GM21576 (cell line): ENCODE results near the gene RAB4A.
"Not testable (repeated sequence)": the region's sequence is repeated elsewhere in the genome, so short reads cannot be mapped to it uniquely, and the experiment has no call there.

Experiments
- ATAC-seq: cut with Tn5 transposase; IDR thresholded peaks from one replicate; pipeline ENCODE4 v1.9.1; 2021; ENCODE audit warnings: mild to moderate bottlenecking, moderate library complexity; ENCODE audit not compliant: unreplicated experiment

Gene RAB4A

DNA sequence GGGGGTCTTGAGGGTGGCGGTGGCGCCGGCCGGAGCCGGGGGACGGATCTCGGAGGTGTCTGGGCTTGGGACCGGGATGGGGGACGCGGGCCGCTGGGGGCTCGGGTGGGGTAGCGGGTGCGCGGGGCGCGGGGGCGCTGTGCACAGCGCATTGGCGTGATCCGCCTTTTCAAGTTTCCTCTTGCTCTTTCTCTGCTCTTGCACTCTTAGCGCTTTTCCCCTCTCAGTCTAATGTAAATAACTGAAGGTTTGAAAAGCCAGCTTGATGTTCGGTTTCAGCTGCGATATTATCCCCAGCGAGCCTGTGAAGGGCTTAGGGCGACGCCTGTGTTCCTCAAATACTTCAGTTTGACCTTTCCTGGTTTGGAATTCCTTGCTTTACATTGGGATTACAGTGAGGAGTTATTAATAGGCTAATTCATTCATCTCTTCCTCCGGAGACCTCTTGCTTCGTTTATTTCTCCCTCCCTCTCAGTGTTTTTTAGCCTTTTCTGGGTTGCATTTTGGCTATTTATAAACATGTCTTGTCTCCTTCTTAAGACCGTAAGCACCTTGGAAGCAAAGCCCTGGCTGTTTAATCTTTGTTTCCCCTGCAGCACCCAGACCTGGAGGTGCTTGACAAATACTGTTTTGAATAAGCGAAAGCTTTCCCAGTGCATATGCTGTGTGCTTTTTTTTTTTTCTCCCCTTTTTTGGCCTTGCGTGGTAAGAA is 693 bp downstream of the RAB4A start:
- ATAC-seq, result peak; percentile 44

DNA sequence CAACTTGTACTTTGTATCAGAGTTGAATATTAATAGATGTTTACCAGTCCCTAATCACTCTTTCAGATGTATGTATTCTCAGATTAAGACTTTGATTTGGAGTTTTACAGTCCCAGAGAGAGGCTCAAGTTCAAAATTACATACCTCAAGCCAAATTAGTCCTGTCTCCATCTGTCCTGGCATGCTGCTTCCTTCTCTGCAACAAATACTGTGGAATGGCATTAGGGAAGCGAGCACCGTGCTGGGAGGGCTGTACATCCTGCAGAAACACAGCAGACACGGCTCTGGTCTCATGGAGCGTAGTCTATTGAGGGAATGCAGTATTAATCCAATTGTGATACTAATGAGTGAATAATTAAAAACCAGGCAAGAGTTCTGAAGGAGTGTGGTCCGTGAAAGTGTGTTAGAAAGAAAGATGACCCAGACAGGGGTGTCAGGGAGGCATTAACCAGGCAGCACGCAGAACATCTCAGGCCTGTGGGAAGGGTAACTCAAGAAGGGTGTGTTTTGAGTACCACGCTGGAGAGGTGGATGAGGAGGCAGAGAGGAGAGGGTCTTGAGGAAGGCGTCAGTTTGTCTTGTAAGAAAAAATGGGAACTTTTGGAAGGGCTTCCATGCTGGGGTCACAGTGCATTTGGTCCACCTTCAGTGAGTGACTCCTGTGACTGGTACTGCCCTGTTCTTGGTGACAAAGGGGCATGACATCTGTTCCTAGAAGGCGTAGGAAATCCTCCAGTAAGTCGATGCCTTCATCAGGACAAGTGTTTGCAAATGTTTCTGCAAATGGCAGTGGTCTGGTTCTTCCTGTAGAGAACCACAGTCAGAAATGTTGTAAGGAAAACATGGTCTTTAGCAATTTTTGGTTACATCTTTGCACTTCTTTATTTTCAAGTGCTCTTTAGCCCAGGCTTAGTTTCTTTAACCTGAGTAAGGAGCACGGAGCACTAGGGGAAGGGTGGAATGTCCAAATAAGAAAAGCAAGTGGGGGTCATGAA is 1.6 kb downstream of the RAB4A start:
- no peak for ATAC-seq

DNA sequence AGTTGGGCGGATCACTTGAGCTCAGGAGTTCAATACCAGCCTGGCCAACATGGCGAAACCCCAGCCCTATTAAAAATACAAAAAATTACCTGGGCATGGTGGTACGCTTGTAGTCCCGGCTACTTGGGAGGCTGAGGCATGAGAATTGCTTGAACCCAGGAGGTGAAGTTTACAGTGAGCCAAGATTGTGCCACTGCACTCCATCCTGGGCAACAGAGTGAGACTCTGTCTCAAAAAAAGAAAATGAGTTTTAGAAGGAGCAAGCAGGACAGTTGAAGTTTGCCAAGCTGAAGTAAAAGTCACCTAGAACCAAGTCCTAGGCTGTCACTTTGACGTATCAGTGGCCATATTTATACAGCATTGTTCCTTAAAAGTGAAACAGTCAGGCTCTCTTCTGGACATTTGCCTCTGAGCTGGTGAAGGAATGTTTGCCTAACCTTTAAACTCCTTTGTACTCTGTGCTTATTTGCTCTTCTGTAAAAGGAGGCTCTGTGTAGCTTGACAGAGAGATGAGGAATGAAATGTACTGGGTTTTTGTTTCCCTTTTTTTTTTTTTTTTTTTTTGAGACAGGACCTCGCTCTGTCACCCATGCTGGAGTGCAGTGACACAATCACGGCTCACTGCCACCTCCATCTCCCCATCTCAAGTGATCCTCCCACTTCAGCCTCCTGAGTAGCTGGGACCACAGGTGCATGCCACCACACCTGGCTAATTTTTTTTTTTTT is 2.8 kb downstream of the RAB4A start:
- ATAC-seq, result no peak

DNA sequence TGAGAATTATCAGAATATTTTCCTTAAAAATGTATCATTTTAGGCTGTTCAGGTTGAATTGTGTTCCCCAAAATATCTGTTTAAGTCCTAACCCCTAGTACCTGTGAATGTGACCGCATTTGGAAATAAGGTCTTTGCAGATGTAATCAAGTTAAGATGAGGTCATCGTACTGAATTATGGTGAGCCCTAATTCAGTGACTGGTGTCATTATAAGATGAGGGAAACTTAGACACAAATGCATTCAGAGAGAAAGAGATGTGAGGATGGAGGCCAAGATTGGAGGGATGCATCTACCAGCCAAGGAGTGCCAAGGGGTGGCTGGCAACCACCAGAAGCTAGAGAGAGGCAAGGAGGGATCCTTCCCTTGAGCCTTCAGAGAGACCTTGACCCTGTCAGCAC is 4.1 kb downstream of the RAB4A start:
- ATAC-seq, result no peak

DNA sequence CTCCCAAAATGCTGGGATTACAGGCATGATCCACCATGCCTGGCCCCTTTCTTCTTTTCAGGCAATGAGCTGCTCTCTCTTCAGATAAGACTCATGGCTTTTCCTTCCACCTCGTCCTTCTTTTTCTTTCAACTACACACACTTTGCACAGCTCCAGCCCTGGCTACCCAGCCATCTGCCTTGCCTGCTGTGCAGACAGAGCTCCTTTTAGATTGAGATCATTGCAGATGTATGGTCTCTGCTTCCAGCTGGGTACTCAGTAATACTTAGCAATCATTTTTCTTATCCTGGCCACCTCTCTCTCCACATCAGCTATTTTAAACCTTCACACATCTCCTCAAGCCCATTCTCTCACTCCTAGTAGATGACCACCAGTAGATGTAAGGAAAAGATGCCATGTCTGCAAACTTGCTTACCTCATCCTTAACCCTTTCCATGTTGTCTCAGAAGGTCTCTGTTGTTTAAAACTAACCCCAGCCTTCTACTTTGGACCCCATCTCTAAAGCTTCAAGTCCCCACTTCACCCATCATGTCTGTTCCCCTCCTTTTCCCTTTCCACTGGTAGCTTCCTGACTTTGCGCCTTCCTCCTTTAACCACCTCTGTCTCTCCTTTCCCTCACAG is 7.3 kb downstream of the RAB4A start:
- ATAC-seq, result no peak

DNA sequence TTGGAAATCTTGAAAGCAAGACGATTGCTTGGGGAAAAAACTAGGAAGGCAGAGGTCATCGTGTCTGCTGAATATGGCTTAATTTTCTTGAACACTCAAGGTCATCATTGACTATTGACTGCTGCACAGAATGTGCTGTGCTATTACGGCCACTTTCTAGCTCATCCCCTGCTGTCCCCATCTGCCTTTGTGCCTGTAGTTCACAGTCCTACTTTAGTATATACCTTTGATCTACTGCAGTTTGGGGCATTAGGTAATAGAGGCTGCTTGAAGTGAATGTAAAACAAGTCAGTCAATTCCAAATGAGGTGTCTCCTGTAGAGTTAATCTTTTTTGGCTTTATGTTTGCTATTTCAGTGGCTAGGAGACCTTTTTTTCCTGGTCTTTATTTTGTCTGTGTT is 8.3 kb downstream of the RAB4A start:
- no peak for ATAC-seq

DNA sequence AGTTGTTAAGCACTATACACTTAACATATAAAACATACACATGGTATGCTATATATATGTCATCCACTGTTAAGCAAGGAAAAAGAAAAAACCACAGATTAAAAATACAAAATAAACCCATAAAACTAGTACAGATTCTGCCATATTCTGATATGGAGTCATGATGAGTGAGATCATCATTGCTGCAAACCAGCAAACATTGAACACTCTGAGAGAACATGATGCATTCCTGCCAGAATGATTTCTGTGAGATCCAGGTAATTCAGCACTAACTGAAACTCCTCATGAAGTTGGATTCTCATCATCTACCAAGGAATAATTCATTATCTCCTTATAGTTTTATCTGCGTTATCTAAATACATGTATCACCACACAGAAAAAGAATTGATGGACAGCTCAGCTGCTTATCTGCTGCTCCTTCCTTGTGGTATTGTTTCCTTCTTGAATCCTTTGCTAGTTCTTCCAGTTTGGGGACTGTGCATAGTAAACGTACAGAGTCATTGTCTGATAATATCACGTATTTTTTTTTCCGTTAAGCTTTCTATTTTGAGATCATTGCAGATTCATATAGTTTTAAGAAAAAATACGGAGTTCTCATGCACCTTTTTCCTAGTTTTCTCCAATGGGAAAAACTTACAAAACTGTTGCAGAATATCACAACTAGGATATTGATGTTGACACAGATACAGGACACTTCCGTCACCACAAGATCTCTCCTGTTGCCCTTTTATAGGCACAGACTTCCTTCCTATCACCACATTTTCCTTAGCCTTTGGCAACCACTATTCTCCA is 9.3 kb downstream of the RAB4A start:
- ATAC-seq, result no peak

DNA sequence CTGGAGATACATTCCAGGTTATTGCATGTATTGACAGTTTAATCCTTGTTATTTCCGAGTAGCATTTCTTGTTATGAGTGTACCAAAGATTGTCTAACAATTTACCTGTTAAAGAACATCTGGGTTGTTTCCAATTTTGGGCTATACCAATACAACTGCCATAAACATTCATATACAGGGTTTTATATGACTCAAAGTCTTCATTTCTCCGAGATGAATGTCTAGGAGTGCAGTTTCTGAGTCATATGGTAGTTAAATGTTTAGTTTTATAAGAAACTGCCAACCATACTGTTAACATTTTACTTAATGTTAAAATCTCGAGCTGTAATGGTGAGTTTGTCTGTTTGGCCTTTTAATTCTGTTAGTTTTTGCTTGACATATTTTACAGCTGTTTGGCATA is 10.0 kb downstream of the RAB4A start:
- no peak for ATAC-seq

DNA sequence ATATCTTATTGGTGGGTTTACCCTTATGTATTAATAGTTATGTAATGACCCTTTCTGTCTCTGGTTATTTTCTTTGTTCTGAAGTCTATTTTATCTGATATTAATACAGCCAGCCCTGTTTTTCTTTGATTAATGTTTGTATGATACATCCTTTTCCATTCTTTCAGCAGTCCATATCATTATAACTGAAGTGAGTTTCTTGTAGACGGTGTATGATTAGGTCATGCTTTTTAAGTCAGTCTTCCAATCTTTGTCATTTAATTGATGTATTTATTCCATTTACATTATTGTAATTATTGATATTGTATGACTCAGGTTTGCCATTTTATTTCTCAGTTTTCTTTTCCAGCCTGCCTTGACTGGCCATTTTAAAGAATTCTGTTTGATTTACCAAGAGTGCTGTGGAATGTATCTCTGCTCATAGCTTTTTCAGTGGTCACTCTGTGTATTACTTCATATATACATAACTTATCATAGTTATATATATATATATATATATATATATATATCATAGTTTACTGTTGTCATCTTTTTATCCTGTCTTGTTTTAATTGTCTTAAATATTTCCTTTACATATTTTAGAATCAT is 10.5 kb downstream of the RAB4A start:
- ATAC-seq, result no peak

DNA sequence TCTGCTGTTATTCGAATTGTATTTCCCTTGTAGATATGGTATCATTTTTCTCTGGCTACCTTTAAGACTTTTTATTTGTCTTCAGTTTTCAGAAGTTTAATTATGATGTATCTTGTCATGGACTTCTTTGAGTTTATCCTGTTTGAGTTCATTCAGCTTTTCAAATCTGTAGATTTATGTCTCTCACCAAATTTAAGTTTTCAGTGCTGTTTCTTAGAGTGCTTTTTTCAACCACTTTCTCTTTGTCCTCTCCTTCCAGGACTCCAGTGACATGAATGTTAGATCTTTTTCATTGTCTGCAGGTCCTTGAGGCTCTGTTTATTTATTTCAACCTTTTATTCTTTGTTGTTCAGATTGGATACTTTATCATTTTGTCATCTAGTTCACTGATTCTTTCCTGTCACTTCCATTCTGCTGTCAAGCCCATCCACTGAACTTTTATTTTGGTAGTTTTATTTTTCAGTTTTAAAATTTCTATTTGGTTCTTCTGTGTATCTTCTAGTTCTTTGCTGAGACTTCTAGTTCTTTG is 11.4 kb downstream of the RAB4A start:
- no peak for ATAC-seq

DNA sequence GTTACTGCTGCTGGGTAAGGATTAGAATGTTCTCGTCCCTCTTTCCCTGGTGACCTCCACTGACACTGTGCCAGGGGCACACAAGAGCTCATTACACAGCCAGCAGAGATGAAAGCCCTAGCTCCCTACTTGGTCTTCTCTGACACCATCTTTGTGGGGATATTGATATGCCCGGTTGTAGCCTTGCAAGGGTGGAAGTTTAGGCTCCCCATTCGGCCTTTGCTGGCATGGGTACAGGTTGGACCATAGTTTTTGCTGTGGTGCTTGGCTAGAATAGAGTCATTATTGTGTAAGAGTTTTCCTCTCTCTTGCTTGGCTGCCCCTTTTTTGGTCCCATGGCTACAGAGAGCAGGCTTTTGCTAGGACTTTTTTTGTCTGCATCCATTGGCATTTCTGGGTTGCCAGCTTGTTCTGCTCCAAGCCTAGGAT is 12.3 kb downstream of the RAB4A start:
- ATAC-seq, result no peak

DNA sequence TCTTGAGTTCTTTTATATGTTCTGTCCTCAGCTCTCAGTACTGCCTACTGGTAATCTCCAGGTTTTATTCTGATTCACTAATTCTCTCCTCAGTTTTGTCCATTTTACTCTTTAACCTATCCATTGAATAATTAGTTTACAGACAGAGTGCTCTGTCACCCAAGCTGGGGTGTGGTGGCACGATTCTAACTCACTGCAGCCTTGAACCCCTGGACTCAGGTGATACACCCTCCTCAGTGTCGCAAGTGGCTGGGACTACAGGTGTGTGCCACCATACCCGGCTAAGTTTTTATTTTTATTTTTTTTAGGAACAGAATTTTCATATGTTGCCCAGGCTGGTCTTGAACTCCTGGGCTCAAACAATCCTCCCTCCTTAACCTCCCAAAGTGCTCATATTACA is 14.0 kb downstream of the RAB4A start:
- ATAC-seq, result no peak

DNA sequence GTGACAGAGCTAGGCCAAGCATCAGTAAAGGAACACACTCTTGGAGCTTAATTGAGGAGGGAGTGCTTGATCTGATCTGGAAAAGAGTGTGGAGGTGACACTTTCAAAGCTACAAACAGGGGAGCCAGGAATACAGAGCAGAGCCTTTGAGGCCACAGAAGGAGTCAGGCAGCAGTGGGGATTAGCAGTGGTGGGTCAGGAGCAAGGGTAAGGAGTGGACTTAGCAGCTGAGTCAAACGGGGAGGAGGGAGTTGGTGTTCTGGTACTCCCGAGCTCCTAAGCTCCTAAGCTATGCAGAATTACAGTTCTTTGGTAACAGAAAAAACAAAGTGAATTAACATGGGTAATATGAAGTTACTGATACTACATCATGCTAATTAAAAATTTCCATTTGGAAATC is 14.5 kb downstream of the RAB4A start:
- ATAC-seq, result no peak

DNA sequence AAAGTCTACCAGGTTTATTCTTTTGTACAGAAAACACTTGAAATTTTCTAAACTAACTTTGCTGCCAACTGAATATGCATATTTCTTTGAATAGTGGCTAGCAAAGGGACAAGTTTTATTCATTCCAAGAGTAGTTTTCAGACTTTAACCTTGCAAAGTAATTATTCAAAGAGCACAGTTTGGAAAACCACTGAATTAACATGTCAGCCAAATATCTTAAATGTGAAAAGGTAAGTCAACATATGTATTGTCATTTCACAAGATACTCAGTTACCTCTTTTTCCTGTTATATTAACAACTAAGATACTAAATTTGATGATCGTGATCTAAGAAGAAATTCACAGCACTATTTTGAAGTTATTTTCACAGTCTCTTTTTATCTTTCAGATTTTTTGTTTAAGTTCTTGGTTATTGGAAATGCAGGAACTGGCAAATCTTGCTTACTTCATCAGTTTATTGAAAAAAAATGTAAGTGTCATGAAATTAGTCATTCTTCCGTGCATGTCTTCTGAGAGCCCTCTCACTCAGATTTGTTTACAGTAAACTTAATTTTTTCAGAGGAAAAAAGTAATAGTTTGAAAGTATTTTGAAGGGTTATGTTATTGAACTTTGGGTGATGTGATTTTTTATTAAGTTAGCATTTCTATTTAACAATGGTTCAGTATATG is 15.3 kb downstream of the RAB4A start:
- no peak for ATAC-seq

DNA sequence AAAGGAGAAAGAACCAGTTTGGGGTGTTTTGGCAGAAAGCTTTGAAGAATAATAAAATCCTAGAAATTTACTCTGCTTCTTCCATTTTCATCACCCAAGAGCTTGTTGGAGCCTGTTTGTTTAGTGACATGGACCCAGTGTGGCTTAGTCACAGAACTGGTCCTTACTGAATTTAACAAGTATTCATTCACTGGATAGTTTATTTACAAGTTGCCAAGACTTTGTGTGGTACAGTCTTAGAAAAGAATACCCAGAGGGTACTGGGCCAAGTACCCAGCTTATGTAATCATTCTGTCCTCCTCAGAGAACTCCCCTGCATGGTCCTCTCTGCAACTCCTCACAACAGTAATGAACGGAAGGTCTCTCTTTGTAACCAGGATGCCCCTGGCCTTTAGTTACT is 16.4 kb downstream of the RAB4A start:
- ATAC-seq, result no peak

DNA sequence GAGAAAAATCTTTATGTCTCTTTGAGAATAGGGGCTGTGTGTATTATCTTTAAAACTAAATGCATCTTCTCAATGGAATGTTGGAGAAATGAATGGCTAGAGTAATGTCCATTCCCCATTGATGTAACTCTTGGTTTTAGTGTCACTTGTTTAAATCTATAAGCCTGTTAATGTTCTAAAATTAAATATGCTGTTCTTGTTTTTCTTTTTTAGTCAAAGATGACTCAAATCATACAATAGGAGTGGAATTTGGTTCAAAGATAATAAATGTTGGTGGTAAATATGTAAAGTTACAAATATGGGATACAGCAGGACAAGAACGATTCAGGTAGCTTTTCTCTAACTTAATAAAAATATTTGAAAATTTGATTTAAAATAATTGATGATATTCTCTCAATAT is 17.6 kb downstream of the RAB4A start:
- ATAC-seq, result no peak

DNA sequence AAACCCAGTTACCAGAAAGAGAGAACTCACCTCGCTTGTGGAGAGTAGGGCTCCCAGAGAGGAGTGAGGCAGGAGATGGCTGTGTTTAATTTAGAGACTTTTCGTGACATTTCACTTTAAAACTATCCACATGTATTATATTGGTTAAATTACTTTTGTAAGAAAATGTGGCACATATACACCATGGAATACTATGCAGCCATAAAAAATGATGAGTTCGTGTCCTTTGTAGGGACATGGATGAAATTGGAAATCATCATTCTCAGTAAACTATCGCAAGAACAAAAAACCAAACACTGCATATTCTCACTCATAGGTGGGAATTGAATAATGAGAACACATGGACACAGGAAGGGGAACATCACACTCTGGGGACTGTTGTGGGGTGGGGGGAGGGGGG is 20.8 kb downstream of the RAB4A start:
- ATAC-seq, result not testable (repeated sequence)

DNA sequence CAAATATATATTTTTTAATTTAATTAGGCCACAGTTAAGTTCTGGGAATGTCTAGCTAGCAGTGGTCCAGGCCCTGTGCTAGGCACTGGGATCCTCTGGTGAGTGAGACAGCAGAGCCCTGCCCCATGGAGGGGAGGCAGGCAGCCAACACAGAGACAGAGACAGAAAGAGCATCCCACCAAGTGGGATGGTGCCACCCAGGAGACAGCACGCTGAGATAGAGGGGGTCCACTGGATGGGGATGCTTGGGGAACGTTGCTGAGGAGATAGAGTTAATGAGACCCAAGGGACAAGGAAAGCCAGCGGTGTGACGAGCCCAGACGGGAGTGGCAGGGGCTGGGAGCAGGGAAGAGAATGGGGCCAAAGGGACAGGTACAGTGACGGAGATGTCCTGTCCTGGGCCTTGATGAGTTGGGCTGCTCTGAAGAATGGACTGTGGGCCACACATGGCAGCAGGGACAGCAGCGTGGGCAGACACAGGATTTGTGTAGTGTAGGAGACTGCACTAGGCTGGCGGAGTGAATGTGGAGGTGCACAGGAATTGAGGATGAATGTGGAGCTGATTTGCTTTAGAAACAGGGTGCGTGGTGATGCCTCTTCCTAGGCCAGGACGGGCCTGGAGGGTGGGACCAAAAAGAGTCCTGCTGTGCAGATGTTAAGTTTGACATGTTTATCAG is 22.8 kb downstream of the RAB4A start:
- ATAC-seq, result no peak
